HG03571 (cell line): ENCODE data around the gene FHAD1.

Experiments
- ATAC-seq: cut with Tn5 transposase; IDR thresholded peaks from one replicate; pipeline ENCODE4 v1.9.1; 2021; ENCODE audit not compliant: unreplicated experiment

FHAD1 gene

DNA sequence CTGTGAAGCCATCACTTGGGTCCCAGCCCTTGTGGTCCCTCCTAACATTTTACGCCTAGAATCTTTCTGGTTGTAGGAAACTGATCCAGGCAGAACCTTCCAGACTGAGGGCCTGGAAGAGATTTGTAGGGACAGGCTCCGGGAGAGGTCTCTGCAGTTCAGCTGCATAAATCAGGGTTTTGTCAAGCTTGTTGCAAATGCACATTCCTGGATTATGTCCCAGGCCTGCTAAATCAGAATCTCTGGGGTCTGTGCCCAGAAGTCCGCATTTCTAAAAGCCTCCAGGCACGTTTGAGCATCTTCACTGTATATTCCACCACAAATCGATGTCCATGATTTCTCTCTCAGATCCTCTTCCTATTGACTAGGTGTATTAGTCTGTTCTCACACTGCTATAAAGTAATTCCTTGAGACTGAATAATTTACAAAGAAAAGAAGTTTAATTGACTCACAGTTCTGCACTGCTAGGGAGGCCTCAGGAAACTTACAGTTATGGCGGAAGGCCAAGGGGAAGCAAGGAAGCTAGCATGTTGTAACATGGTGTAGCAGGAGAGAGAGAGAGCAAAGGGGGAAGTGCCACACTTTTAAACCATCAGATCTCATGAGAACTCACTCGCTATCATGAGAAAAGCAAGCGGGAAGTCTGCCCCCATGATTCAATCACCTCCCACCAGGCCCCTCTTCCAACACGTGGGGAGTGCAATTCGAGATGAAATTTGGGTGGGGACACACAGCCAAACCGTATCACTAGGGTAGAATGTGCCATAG is 1.2 kb upstream of the FHAD1 start:
- no peak for ATAC-seq

DNA sequence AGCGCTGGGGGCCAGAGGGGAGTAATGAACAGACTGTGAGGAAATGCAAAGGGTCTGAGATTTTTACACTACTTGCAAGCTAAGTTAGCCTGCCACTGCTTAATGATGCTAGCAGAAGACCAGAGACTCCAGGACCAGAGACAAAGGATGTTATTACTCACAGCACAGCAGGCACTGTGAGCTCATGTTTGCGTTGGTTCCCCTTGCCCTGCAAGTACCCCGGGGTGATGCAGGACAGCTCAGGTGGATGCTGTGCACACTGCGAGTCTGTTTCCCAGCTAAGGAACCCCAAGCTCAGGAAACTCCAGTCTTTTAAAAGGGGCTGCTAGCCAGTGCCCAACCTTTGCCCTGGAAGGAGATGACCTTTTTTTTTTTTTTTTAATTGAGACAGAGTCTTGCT is 1.2 kb downstream of the FHAD1 start:
- ATAC-seq = no peak

DNA sequence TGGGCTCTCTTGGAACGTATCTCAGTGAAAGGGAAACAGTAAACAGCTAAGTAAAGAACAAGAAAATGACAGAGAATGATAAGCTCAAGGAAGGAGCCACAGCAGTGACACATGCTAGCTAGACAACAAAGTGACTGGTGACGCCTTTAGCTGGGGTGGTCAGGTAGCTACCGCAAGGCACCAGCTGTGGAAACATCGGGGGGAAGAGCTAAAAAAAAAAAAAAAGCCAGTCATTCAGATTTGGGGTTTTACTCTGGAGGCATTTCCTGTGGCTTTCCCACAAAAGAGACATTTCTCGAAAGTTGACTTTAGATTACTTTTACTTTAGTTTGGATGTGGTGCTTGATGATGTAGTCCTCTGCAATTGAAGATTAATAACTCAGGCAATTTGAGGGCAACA is 2.1 kb downstream of the FHAD1 start:
- ATAC-seq = no peak

GRCh38 chr1:15251857-15252835 is 5.1 kb downstream of the FHAD1 start:
- ATAC-seq = no peak

DNA sequence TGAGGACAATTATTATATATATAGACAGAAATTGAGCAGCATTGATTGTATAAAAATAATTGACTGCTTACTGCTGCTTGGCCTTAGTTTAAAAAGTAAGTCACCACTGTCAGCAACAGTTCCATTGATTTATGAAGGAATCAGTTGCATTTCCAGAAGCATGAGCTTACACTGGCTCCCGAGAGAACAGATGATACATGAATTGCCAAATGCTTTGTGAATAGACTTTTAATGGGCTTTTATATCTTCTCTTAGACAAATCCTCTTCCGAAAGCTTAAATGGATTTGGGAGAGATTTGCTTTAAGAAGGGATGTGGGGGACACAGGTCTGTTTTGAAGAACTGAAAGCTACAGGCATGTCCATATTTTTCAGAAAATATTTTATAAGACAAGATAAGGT is 7.5 kb downstream of the FHAD1 start:
- ATAC-seq = no peak

- no peak for ATAC-seq
Observed at GRCh38 chr1:15255582-15256149, 8.6 kb downstream of the FHAD1 start.

GRCh38 chr1:15256584-15256983 is 9.6 kb downstream of the FHAD1 start:
- no peak for ATAC-seq

DNA sequence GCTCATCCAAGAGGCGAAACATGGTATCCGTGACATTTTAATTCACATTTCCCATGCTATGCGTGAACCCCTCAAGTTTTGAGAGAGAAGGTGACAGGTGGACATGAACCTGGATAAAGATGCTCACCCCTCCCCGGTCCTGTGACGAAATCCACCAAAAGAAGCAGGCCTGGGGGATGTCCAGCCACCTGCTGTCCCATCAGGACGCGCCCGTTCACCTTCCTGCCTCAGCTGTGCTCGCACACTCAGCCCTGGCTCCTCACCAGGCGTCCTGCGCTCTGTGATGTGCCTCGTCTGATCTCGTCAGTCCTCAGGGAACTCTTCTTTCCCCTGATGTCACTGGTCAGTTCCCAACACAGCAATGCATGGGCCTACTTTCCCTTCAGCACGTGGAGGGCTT is 10.3 kb downstream of the FHAD1 start:
- no peak for ATAC-seq

GRCh38 chr1:15258833-15259621 is 12.0 kb downstream of the FHAD1 start:
- ATAC-seq = no peak

DNA sequence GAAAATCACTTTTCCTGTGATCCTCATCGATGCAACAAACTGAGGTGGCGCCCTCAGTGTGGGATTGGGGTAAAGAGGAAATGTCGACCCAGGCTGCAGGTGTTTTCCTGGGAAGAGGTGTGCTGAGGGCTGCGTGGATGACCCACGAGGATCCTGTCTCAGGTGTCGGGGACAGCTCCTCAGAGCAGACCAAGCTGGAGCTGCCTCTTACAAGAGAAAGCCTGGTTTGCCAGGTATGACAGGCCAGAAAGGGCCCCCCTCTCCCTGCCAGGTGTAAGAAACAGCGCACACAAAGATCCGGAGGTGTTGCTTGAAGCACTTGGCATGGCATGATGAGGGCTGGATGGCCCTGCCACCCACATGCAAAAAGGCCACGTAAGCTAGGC is 12.6 kb downstream of the FHAD1 start:
- no peak for ATAC-seq

DNA sequence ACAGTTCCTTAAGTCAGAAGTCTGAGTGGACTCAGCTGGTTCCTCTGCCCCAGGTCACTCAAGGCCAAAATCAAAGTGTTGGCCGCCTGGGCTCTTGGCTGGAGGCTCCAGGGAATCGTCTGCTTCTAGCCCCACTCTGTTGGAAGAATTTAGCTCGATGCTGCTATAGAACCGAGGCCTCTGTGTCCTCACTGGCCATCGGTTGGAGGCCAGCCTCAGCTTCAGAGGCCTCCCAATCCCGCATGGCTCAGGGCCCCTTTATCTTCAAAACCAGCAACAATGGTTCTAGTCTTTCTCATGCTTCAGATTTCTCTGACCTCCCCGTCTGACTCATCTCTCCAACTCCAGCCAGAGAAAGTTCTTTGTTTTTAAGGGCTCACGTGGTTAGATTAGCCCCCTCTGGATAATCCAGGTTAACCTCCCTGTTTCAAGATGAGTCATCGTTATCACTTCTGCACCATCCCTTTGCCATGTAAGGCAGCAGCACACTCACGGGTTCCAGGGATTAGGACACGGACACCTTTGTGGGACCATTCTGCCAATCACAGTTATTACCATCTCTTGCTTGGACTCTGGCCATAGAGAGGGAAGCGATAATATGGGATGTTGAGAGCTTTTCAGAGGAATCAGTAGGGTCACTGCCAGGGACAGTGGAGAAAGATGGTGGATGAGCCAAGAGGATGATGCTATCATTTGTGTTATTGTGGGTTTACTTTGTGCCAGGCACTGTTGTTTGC is 13.6 kb downstream of the FHAD1 start:
- ATAC-seq = no peak

GRCh38 chr1:15261155-15262002 is 14.4 kb downstream of the FHAD1 start:
- no peak for ATAC-seq

DNA sequence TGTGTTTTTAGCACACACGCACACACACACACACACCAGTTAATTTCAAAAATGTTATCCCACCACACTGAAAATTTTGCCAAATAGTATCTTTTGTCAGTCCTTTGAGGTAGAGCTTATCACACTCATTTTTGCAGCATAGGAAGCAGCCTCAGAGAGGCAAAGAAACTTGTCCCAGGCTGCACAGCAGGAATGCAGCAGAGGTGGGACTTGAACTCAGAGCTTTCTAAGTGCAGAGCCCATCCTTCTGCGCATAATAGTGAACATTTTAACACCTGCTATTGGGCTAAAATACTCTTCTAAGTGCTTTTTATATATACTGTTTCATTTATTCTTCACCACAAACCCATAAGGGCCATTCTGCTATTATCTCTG is 15.0 kb downstream of the FHAD1 start:
- no peak for ATAC-seq

GRCh38 chr1:15262706-15263105 is 15.7 kb downstream of the FHAD1 start:
- ATAC-seq = no peak

GRCh38 chr1:15264769-15265168 is 17.7 kb downstream of the FHAD1 start:
- no peak for ATAC-seq

DNA sequence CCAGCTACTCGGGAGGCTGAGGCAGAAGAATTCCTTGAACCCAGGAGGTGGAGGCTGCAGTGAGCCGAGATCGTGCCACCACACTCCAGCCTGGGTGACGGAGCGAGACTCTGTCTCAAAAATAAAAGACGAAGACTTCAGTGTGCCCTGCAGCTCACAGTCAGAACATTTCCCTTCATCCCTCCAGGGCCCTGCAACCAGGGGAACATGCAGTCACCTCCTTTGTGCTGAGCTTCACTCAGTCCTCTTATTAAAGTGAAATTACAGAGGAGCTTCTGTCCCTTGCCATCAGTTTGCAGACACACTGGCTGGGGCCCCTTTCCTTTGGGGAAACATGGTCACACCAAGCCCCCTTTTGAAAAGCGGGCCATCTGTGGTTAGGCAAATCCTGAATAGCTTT is 24.2 kb downstream of the FHAD1 start:
- ATAC-seq = no peak

DNA sequence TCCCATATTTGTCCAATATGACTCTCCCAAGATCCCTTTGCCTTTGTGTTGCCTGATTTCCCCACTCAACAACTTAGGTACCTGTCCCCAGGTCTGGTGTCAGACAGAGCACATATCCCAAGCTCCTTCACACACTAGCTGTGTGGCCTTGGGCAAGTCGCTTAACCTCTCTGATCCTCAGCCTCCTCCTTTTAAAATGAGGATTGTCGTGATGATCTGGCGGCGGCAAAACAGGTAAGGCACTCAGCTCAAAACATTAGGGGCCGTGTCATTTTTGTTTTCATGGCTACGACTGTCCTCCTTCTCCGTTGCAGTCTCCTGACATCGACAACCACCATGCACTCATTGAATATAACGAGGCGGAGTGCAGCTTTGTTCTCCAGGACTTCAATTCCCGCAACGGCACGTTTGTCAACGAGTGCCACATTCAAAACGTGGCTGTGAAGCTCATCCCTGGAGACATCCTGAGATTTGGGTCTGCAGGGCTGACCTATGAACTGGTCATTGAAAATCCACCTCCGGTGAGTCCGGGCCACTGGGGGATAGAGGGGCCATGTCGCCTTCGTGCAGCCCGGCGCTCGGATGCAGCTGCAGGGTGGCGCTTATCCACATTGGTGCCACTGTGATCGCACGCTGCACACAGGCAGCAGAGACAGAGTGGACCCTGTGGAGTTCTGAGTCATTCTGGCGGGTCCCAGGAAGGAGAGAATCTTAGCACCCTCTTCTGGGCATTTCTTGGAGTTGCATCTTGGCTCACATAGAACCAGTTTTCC is 25.2 kb downstream of the FHAD1 start:
- no peak for ATAC-seq

GRCh38 chr1:15272782-15273127 is 25.7 kb downstream of the FHAD1 start:
- no peak for ATAC-seq

DNA sequence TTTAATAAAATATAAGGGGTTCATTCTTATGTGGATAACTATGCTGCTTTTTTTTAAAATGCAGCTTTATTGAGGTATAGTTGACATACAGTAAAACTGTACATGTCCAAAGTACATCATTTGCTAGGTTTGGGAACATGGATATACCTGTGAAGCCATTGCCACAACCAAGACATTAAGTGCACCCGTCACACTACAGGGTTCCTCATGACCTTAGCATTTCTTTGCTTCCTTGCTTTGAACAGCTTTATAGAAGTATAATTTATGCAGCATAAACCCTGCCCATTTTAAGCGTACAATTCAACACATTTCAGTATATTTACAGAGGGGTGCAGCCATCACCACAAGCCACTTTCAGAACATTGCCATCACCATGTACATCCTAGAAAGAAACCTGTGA is 26.3 kb downstream of the FHAD1 start:
- no peak for ATAC-seq
